B cell (primary cell): ENCODE measurements around the gene PRR33. TPM values are rescaled to one million over a fixed set of nuclear protein-coding genes. Genes with fewer than 3 reads are reported as not detected.

Source experiments
- ATAC-seq: fragments of 200-7000 bp; cut with Tn5 transposase; one replicate; pipeline ENCODE4 v1.10.0; 2021; ENCODE audit warnings: low read depth, mild to moderate bottlenecking, moderate number of reproducible peaks, moderate library complexity
- CTCF ChIA-PET: fragments of 350-600 bp; sonication (Branson Sonifier 250); formaldehyde crosslinking; loops from one replicate; lab custom pipeline; 2021; ENCODE audit warnings: antibody characterized with exemption, inconsistent platforms; lab: Charles Lee
- POLR2A ChIA-PET: fragments of 350-600 bp; sonication (Branson Sonifier 250); formaldehyde crosslinking; loops from one replicate; lab custom pipeline; 2021; ENCODE audit warnings: antibody characterized with exemption; lab: Charles Lee
- DNase-seq: peaks from one replicate; pipeline ENCODE4 v3.0.0; 2013
- H2AFZ ChIP-seq: 2 replicates; pipeline ENCODE4 v1.6.1; 2012; ENCODE audit warnings: mild to moderate bottlenecking, low read depth, low read length; ENCODE audit not compliant: insufficient read depth, poor library complexity, severe bottlenecking
- H3K27ac ChIP-seq, 2 donors: 1 replicate in 1 of 2; 2 replicates in 1 of 2; pipeline ENCODE4 v1.5.1; 2012 to 2013; ENCODE audit warnings: low read length in 2 of 2, mild to moderate bottlenecking in 2 of 2, moderate library complexity in 1 of 2
- H3K27me3 ChIP-seq, 4 experiments: fragments of 200-600 bp in 1 of 4; sonication (generic) in 1 of 4; replicated peaks in 1 of 4; 1 replicate in 2 of 4; 2 replicates in 2 of 4; pipeline versions ENCODE4 v1.6.1 to v1.7.0; 2013 to 2016; ENCODE audit warnings: low read length in 3 of 4, mild to moderate bottlenecking in 2 of 4, mixed read lengths in 1 of 4, moderate library complexity in 1 of 4; ENCODE audit not compliant: insufficient read depth in 4 of 4, control insufficient read depth in 3 of 4; ENCODE audit errors: control extremely low read depth in 1 of 4
- H3K36me3 ChIP-seq, 2 experiments: replicated peaks in 1 of 2; 1 replicate in 1 of 2; 2 replicates in 1 of 2; pipeline versions ENCODE4 v1.6.1 to v1.7.1; 2013; ENCODE audit warnings: low read length in 1 of 2; ENCODE audit not compliant: insufficient read depth in 2 of 2, control insufficient read depth in 1 of 2; ENCODE audit errors: control extremely low read depth in 1 of 2, extremely low read depth in 1 of 2
- H3K4me1 ChIP-seq, 2 donors: fragments of 200-600 bp in 1 of 2; sonication (generic) in 1 of 2; 1 replicate in 1 of 2; 2 replicates in 1 of 2; pipeline versions ENCODE4 v1.5.1 to v1.6.1; 2013 to 2017; ENCODE audit warnings: low read length in 2 of 2; ENCODE audit not compliant: control insufficient read depth in 2 of 2, insufficient read depth in 2 of 2
- H3K4me2 ChIP-seq: replicated peaks from 2 replicates; pipeline ENCODE3; 2012; ENCODE audit warnings: mild to moderate bottlenecking, low read depth, low read length; ENCODE audit not compliant: poor library complexity, severe bottlenecking
- H3K4me3 ChIP-seq, 5 experiments: fragments of 200-600 bp in 1 of 5; sonication (generic) in 1 of 5; 1 replicate in 3 of 5; 2 replicates in 2 of 5; pipeline versions ENCODE4 v1.5.1 to v1.7.0; 2011 to 2016; ENCODE audit warnings: low read length in 4 of 5, mild to moderate bottlenecking in 4 of 5, low read depth in 2 of 5, control low read depth in 1 of 5, moderate library complexity in 1 of 5; ENCODE audit not compliant: insufficient read depth in 1 of 5; ENCODE audit errors: control extremely low read depth in 1 of 5, extremely low read depth in 1 of 5
- H3K79me2 ChIP-seq: fragments of 200-600 bp; sonication (generic); one replicate; pipeline ENCODE4 v1.6.0; 2016; ENCODE audit warnings: low read length; ENCODE audit not compliant: control insufficient read depth, insufficient read depth
- H3K9ac ChIP-seq: fragments of 200-600 bp; sonication (generic); 2 replicates; pipeline ENCODE4 v1.6.1; 2017; ENCODE audit warnings: mild to moderate bottlenecking, low read length, moderate library complexity
- H3K9me3 ChIP-seq, 3 donors: one replicate each; pipeline versions ENCODE4 v1.6.1 to v1.7.1; 2013; ENCODE audit warnings: low read length in 2 of 3; ENCODE audit not compliant: control insufficient read depth in 2 of 3, insufficient read depth in 1 of 3; ENCODE audit errors: control extremely low read depth in 1 of 3
- H4K20me1 ChIP-seq: 2 replicates; pipeline ENCODE4 v1.6.0; 2012; ENCODE audit warnings: mild to moderate bottlenecking, low read length; ENCODE audit not compliant: insufficient read depth, control insufficient read depth, poor library complexity, severe bottlenecking
- H3K27ac Mint-ChIP-seq: one replicate; pipeline ENCODE4 v1.8.0; 2021; ENCODE audit warnings: mixed read lengths
- H3K27me3 Mint-ChIP-seq: one replicate; pipeline ENCODE4 v1.8.0; 2021; ENCODE audit warnings: mixed read lengths
- H3K4me1 Mint-ChIP-seq: one replicate; pipeline ENCODE4 v1.8.0; 2021; ENCODE audit warnings: mixed read lengths
- H3K4me3 Mint-ChIP-seq: one replicate; pipeline ENCODE4 v1.8.0; 2021; ENCODE audit warnings: mixed read lengths
- H3K9me3 Mint-ChIP-seq: one replicate; pipeline ENCODE4 v1.8.0; 2022; ENCODE audit warnings: mixed read lengths; ENCODE audit not compliant: insufficient read depth
- EZH2 ChIP-seq: IDR thresholded peaks from 2 replicates; pipeline ENCODE4 v1.6.1; 2012; ENCODE audit warnings: borderline replicate concordance, low read depth, mild to moderate bottlenecking, moderate library complexity, low read length; ENCODE audit not compliant: insufficient read depth, poor library complexity, severe bottlenecking
- WGBS: methylation state at CpG from one replicate; pipeline ENCODE4 v1.1.5; 2013; ENCODE audit warnings: missing lambda C conversion rate; ENCODE audit not compliant: insufficient coverage; 5-methylcytosine and 5-hydroxymethylcytosine counted together
- intact Hi-C: fragments of 100-400 bp; cut with micrococcal nuclease; formaldehyde crosslinking; loops from one replicate; pipeline ENCODE4 v1.10.0; 2022
- polyA plus RNA-seq: library from polyadenylated mRNA; depleted of rRNA; stranded (reverse); fragments of >200 nt; gene quantifications from 2 replicates; pipeline ENCODE4 v1.2.3, GENCODE V29; 2012
- total RNA-seq, 2 donors: library from RNA; stranded (reverse); fragments of 120-200 nt in 1 of 2; gene quantifications; 1 replicate in 1 of 2; 2 replicates in 1 of 2; pipeline versions ENCODE4 v1.2.3 to v1.2.4, GENCODE V29; 2013 to 2022
- TF ChIP-seq, protein P1 (sequence below): fragments of 200-600 bp; IDR thresholded peaks from one replicate; pipeline ENCODE4 v1.8.0; 2022; ENCODE audit warnings: antibody characterized with exemption, mild to moderate bottlenecking

Gene PRR33
- total and polyA plus RNA-seq, 2 donors (not counting 1 experiment from before 2014, with no cell fraction given), result not detected

GRCh38 chr11:1919391-1920127 is 27.9 kb upstream of the PRR33 start, which contains the start of gene TNNT3:
TNNT3 (plus strand) TSS chr11:1919703; CDS start chr11:1922875, 3,172 bp downstream.
- no peak for DNase-seq
- H4K20me1 ChIP-seq, result no peaks in the 10 kb centered on the region
- H3K36me3 ChIP-seq, result no peaks in the 10 kb centered on the region
- H3K27ac ChIP-seq, result no peak within 1 kb of the TSS
- Mint-ChIP-seq H3K27ac (peak within 1 kb of the TSS; percentile 68), H3K9me3 (no peaks in the 10 kb centered on the region), H3K4me1 (peaks cover 19% of the 10 kb centered on the region), H3K27me3 (peaks cover 23% of the 10 kb centered on the region), H3K4me3 (no peak within 1 kb of the TSS)
- H3K4me1 ChIP-seq, result peaks cover 0 to 5% of the 10 kb centered on the region in 2 donors
- WGBS, result 85% methylated on average over 31 of the region's 31 CpGs
- TF ChIP-seq, protein P1, sequence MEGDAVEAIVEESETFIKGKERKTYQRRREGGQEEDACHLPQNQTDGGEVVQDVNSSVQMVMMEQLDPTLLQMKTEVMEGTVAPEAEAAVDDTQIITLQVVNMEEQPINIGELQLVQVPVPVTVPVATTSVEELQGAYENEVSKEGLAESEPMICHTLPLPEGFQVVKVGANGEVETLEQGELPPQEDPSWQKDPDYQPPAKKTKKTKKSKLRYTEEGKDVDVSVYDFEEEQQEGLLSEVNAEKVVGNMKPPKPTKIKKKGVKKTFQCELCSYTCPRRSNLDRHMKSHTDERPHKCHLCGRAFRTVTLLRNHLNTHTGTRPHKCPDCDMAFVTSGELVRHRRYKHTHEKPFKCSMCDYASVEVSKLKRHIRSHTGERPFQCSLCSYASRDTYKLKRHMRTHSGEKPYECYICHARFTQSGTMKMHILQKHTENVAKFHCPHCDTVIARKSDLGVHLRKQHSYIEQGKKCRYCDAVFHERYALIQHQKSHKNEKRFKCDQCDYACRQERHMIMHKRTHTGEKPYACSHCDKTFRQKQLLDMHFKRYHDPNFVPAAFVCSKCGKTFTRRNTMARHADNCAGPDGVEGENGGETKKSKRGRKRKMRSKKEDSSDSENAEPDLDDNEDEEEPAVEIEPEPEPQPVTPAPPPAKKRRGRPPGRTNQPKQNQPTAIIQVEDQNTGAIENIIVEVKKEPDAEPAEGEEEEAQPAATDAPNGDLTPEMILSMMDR, result no peak
- TF ChIP-seq EZH2, result no peak
- H3K4me3 ChIP-seq, result no peak within 1 kb of the TSS
- ATAC-seq, result no peak
- no peak within 1 kb of the TSS for H3K4me2 ChIP-seq
- no peak within 1 kb of the TSS for H2AFZ ChIP-seq
- no peaks in the 10 kb centered on the region for H3K9me3 ChIP-seq
- ChIA-PET POLR2A (interaction anchor here (1.2 kb wide), 1 partner anchor 69 kb away, joined by 5 read pairs; no protein-coding TSS in a partner anchor), CTCF (interaction anchor here (1.5 to 3.3 kb wide), 2 partner anchors 87 to 232 kb away, joined by 4 to 15 read pairs; no protein-coding TSS in a partner anchor)
- no peaks in the 10 kb centered on the region for H3K79me2 ChIP-seq
- no peak within 1 kb of the TSS for H3K9ac ChIP-seq
- intact Hi-C loops, result loop anchor here (5.0 kb wide), 2 partner anchors 37 to 67 kb away; partner anchors contain the start of gene LSP1
- H3K27me3 ChIP-seq, result peaks cover 0 to 17% (median 8%) of the 10 kb centered on the region in 4 experiments
